HepG2 (cell line): ENCODE data around the gene RAB6B. TPM values are rescaled to one million over a fixed set of nuclear protein-coding genes. Genes with fewer than 3 reads are reported as not detected.

Experiments
- FIP1L1 ChIP-seq: fragments of 200-400 bp; formaldehyde crosslinking; IDR thresholded peaks from 2 replicates; pipeline ENCODE4 v1.6.1; 2018; ENCODE audit warnings: low read depth, mild to moderate bottlenecking, low read length, moderate library complexity, borderline replicate concordance; ENCODE audit not compliant: insufficient read depth
- GATAD2A ChIP-seq: IDR thresholded peaks from 2 replicates; pipeline ENCODE4 v1.6.1; 2016
- RFXANK ChIP-seq: IDR thresholded peaks from 2 replicates; pipeline ENCODE4 v1.6.1; 2016
- TAF15 ChIP-seq: fragments of 200-400 bp; formaldehyde crosslinking; IDR thresholded peaks from one replicate; pipeline ENCODE4 v1.6.1; 2018; ENCODE audit warnings: mild to moderate bottlenecking, low read depth, low read length; ENCODE audit not compliant: poor library complexity, severe bottlenecking
- TARDBP ChIP-seq: sonication (generic); formaldehyde crosslinking; IDR thresholded peaks from 2 replicates; pipeline ENCODE4 v1.8.0; 2022; ENCODE audit warnings: mild to moderate bottlenecking, missing genetic modification reagents
- TBL1XR1 ChIP-seq: fragments of 150-350 bp; IDR thresholded peaks from 2 replicates; pipeline ENCODE4 v1.6.1; 2014; ENCODE audit warnings: borderline replicate concordance, low read length; ENCODE audit not compliant: partially characterized antibody
- ZBTB43 ChIP-seq: sonication (generic); formaldehyde crosslinking; conservative IDR thresholded peaks from 2 replicates; pipeline ENCODE4 v1.4.0; 2020; ENCODE audit warnings: missing genetic modification reagents
- ZC3H4 ChIP-seq: sonication (generic); formaldehyde crosslinking; IDR thresholded peaks from 2 replicates; pipeline ENCODE4 v1.4.0; 2020; ENCODE audit warnings: missing genetic modification reagents, borderline replicate concordance
- ZNF589 ChIP-seq: sonication (generic); formaldehyde crosslinking; conservative IDR thresholded peaks from 2 replicates; pipeline ENCODE4 v1.8.0; 2022; ENCODE audit warnings: mild to moderate bottlenecking, moderate library complexity, missing genetic modification reagents
- polyA plus RNA-seq, 8 experiments: library from polyadenylated mRNA; depleted of rRNA in 3 of 8; stranded (reverse) in 7 of 8; unstranded in 1 of 8; fragments of >200 nt; fragmentation: Illumina TruSeq in 4 of 8; extraction: Trizol in 4 of 8; gene quantifications; 2 replicates each; pipeline versions ENCODE4 v1.2.1 to v1.2.3, GENCODE V29; 2011 to 2016; ENCODE audit warnings: low read depth in 4 of 8, missing spikeins in 1 of 8, mixed read lengths in 1 of 8; ENCODE audit not compliant: insufficient read depth in 1 of 8
- total RNA-seq, 5 experiments: library from RNA; depleted of rRNA; stranded (reverse); fragments of >200 nt; fragmentation: Illumina TruSeq; extraction: Trizol; gene quantifications; 2 replicates each; pipeline ENCODE4 v1.2.3, GENCODE V29; 2016; ENCODE audit warnings: low read depth in 1 of 5
- TF ChIP-seq, protein P1 (sequence below): sonication (generic); formaldehyde crosslinking; IDR thresholded peaks from 2 replicates; pipeline ENCODE4 v1.8.1; 2023; ENCODE audit warnings: missing genetic modification reagents, inconsistent platforms, borderline replicate concordance
- TF ChIP-seq, protein P2 (sequence below): sonication (generic); formaldehyde crosslinking; IDR thresholded peaks from 2 replicates; pipeline ENCODE4 v1.9.0; 2021; ENCODE audit warnings: missing genetic modification reagents, borderline replicate concordance
- TF ChIP-seq, protein P3 (sequence below): sonication (generic); formaldehyde crosslinking; IDR thresholded peaks from 2 replicates; pipeline ENCODE4 v1.4.0; 2020; ENCODE audit warnings: missing genetic modification reagents
- TF ChIP-seq, protein P4 (sequence below): IDR thresholded peaks from 2 replicates; pipeline ENCODE4 v1.6.1; 2016; ENCODE audit warnings: low read depth

Gene RAB6B
- total and polyA plus RNA-seq, 2 of the 13 experiments (the other 11 are each of a cell fraction or from before 2014, with no cell fraction given) = 0.16 TPM; not detected in 1

DNA sequence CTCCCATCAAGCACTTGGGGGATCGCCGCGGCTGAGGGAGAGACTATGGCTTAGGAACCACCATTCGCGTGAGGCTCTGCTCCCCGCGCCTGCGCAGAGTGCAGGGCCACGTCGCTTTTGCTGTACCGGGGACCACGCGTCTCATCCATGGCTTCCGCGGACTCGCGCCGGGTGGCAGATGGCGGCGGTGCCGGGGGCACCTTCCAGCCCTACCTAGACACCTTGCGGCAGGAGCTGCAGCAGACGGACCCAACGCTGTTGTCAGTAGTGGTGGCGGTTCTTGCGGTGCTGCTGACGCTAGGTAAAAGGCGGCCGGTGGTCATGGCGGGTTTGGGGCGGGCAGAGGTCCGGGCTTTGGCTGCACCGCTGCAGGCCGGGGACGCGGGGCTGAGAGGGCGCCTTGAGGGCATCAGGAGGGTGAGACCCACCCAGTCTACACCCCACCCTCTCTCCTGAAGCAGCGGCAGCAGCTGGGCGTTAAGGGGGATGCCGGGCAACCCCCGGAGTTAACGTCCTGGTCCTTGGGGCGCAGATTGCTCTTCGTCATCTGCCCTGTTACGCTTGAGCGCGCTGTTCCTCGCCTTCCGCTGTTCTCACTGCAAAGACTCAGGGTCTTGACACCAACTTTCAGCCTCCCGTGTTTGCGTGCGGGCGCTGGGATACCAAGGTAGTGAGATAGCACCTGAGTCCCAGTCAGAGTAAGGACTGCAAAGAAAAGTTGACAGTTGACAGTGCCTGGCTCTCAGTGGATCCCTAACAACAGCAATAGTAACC is 89.8 kb downstream of the RAB6B start, which contains the start of gene SRPRB (continued):
- TF ChIP-seq, protein P1, sequence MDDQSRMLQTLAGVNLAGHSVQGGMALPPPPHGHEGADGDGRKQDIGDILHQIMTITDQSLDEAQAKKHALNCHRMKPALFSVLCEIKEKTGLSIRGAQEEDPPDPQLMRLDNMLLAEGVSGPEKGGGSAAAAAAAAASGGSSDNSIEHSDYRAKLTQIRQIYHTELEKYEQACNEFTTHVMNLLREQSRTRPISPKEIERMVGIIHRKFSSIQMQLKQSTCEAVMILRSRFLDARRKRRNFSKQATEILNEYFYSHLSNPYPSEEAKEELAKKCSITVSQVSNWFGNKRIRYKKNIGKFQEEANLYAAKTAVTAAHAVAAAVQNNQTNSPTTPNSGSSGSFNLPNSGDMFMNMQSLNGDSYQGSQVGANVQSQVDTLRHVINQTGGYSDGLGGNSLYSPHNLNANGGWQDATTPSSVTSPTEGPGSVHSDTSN = no peak
- TF ChIP-seq GATAD2A (CRISPR knock-in tag) (0 out of 2 replicates have a peak, but pooled peaks have one; percentile 6), FIP1L1 (no peak), ZC3H4 (no peak), TBL1XR1 (no peak), TAF15 (no peak), ZBTB43 (CRISPR knock-in tag) (no peak), RFXANK (CRISPR knock-in tag) (0 out of 2 replicates have a peak, but pooled peaks have one; percentile 13), TARDBP (CRISPR knock-in tag) (0 out of 2 replicates have a peak, but pooled peaks have one; percentile 64), ZNF589 (CRISPR knock-in tag) (no peak; the same call in 1 of the 2 replicates)
- TF ChIP-seq, protein P2, sequence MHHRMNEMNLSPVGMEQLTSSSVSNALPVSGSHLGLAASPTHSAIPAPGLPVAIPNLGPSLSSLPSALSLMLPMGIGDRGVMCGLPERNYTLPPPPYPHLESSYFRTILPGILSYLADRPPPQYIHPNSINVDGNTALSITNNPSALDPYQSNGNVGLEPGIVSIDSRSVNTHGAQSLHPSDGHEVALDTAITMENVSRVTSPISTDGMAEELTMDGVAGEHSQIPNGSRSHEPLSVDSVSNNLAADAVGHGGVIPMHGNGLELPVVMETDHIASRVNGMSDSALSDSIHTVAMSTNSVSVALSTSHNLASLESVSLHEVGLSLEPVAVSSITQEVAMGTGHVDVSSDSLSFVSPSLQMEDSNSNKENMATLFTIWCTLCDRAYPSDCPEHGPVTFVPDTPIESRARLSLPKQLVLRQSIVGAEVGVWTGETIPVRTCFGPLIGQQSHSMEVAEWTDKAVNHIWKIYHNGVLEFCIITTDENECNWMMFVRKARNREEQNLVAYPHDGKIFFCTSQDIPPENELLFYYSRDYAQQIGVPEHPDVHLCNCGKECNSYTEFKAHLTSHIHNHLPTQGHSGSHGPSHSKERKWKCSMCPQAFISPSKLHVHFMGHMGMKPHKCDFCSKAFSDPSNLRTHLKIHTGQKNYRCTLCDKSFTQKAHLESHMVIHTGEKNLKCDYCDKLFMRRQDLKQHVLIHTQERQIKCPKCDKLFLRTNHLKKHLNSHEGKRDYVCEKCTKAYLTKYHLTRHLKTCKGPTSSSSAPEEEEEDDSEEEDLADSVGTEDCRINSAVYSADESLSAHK (CRISPR knock-in tag) = 0 out of 2 replicates have a peak, but pooled peaks have one; percentile 41
- TF ChIP-seq, protein P3, sequence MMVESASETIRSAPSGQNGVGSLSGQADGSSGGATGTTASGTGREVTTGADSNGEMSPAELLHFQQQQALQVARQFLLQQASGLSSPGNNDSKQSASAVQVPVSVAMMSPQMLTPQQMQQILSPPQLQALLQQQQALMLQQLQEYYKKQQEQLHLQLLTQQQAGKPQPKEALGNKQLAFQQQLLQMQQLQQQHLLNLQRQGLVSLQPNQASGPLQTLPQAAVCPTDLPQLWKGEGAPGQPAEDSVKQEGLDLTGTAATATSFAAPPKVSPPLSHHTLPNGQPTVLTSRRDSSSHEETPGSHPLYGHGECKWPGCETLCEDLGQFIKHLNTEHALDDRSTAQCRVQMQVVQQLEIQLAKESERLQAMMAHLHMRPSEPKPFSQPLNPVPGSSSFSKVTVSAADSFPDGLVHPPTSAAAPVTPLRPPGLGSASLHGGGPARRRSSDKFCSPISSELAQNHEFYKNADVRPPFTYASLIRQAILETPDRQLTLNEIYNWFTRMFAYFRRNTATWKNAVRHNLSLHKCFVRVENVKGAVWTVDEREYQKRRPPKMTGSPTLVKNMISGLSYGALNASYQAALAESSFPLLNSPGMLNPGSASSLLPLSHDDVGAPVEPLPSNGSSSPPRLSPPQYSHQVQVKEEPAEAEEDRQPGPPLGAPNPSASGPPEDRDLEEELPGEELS (CRISPR knock-in tag) = 0 out of 2 replicates have a peak, but pooled peaks have one; percentile 19
- TF ChIP-seq, protein P4, sequence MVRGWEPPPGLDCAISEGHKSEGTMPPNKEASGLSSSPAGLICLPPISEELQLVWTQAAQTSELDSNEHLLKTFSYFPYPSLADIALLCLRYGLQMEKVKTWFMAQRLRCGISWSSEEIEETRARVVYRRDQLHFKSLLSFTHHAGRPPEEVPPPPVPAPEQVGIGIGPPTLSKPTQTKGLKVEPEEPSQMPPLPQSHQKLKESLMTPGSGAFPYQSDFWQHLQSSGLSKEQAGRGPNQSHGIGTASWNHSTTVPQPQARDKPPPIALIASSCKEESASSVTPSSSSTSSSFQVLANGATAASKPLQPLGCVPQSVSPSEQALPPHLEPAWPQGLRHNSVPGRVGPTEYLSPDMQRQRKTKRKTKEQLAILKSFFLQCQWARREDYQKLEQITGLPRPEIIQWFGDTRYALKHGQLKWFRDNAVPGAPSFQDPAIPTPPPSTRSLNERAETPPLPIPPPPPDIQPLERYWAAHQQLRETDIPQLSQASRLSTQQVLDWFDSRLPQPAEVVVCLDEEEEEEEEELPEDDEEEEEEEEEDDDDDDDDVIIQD = no peak
